K562 treated with DMSO at 1 percent for 24 hours (cell line): ENCODE results near the gene RPL14. TPM values are rescaled to one million over a fixed set of nuclear protein-coding genes. Genes with fewer than 3 reads are reported as not detected.

Experiments used
- total RNA-seq: library from RNA; unstranded; fragments of 300-600 nt; gene quantifications from 2 replicates; pipeline ENCODE4 v1.2.3, GENCODE V29; 2022; ENCODE audit warnings: low read depth; ENCODE audit not compliant: insufficient read depth

Gene RPL14
- total RNA-seq = 2,658 and 2,850 TPM in 2 replicates

GRCh38 chr3:40456940-40457823 is at the start of gene RPL14:
Gene RPL14, plus strand, starts transcription at chr3:40457339. Its CDS starts 133 bp downstream, at chr3:40457472.

GRCh38 chr3:40476478-40477470 is 19.6 kb downstream of the RPL14 start, which contains the start of gene ZNF619:
Gene ZNF619, plus strand, starts transcription at chr3:40477122. Its CDS starts 858 bp downstream, at chr3:40477980.

GRCh38 chr3:40505599-40506462 is 48.7 kb downstream of the RPL14 start, which contains the start of gene ZNF620:
Gene ZNF620, plus strand, starts transcription at chr3:40506039. Its CDS starts 314 bp downstream, at chr3:40506353.

Other genes starting within 250 kb of the RPL14 start
- gene EIF1B, start 147.6 kb upstream of the RPL14 start, total RNA-seq = 137 and 165 TPM in 2 replicates
- gene ENTPD3, start 70.2 kb upstream of the RPL14 start, total RNA-seq = 0.93 and 2.2 TPM in 2 replicates
- 4.9 and 6.2 TPM in 2 replicates for gene ZNF619, start 19.8 kb downstream of the RPL14 start, total RNA-seq
- gene ZNF620, start 48.7 kb downstream of the RPL14 start, total RNA-seq = 3.2 and 4.7 TPM in 2 replicates
- 7.7 and 8.4 TPM in 2 replicates for gene ZNF621, start 67.6 kb downstream of the RPL14 start, total RNA-seq